Ishikawa (cell line): ENCODE results near the gene NUP210.

Source experiments
- CREB1 ChIP-seq: IDR thresholded peaks from 2 replicates; pipeline ENCODE4 v1.6.1; 2012; ENCODE audit warnings: low read depth
- EGR1 ChIP-seq: IDR thresholded peaks from 2 replicates; pipeline ENCODE4 v1.6.1; 2012
- EP300 ChIP-seq: IDR thresholded peaks from 2 replicates; pipeline ENCODE4 v1.6.1; 2012; ENCODE audit warnings: borderline replicate concordance
- FOXM1 ChIP-seq: IDR thresholded peaks from 2 replicates; pipeline ENCODE4 v1.6.1; 2012; ENCODE audit warnings: low read depth, borderline replicate concordance
- MAX ChIP-seq: IDR thresholded peaks from 2 replicates; pipeline ENCODE4 v1.6.1; 2012
- NFIC ChIP-seq: IDR thresholded peaks from 2 replicates; pipeline ENCODE4 v1.6.1; 2012
- RAD21 ChIP-seq: IDR thresholded peaks from 2 replicates; pipeline ENCODE4 v1.6.1; 2012; ENCODE audit warnings: low read depth
- TAF1 ChIP-seq: IDR thresholded peaks from 2 replicates; pipeline ENCODE4 v1.6.1; 2012; ENCODE audit warnings: low read depth, mild to moderate bottlenecking
- TCF12 ChIP-seq: IDR thresholded peaks from 2 replicates; pipeline ENCODE4 v1.6.1; 2012; ENCODE audit warnings: low read depth
- TEAD4 ChIP-seq: IDR thresholded peaks from 2 replicates; pipeline ENCODE4 v1.6.1; 2012
- USF1 ChIP-seq: IDR thresholded peaks from 2 replicates; pipeline ENCODE4 v1.6.1; 2012
- YY1 ChIP-seq: IDR thresholded peaks from 2 replicates; pipeline ENCODE4 v1.6.1; 2012; ENCODE audit warnings: low read depth
- ZBTB7A ChIP-seq: IDR thresholded peaks from 2 replicates; pipeline ENCODE4 v1.6.1; 2012; ENCODE audit warnings: low read depth
- TF ChIP-seq, protein P1 (sequence below): IDR thresholded peaks from 2 replicates; pipeline ENCODE4 v1.6.1; 2012; ENCODE audit warnings: low read depth, mild to moderate bottlenecking

- TF ChIP-seq TAF1, result no peak
- no peak for TF ChIP-seq CREB1
- TF ChIP-seq, protein P1, sequence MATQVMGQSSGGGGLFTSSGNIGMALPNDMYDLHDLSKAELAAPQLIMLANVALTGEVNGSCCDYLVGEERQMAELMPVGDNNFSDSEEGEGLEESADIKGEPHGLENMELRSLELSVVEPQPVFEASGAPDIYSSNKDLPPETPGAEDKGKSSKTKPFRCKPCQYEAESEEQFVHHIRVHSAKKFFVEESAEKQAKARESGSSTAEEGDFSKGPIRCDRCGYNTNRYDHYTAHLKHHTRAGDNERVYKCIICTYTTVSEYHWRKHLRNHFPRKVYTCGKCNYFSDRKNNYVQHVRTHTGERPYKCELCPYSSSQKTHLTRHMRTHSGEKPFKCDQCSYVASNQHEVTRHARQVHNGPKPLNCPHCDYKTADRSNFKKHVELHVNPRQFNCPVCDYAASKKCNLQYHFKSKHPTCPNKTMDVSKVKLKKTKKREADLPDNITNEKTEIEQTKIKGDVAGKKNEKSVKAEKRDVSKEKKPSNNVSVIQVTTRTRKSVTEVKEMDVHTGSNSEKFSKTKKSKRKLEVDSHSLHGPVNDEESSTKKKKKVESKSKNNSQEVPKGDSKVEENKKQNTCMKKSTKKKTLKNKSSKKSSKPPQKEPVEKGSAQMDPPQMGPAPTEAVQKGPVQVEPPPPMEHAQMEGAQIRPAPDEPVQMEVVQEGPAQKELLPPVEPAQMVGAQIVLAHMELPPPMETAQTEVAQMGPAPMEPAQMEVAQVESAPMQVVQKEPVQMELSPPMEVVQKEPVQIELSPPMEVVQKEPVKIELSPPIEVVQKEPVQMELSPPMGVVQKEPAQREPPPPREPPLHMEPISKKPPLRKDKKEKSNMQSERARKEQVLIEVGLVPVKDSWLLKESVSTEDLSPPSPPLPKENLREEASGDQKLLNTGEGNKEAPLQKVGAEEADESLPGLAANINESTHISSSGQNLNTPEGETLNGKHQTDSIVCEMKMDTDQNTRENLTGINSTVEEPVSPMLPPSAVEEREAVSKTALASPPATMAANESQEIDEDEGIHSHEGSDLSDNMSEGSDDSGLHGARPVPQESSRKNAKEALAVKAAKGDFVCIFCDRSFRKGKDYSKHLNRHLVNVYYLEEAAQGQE, result no peak
- TF ChIP-seq FOXM1, result no peak
- TF ChIP-seq YY1, result no peak
- TF ChIP-seq ZBTB7A, result no peak
- TF ChIP-seq TCF12, result no peak
- TF ChIP-seq EP300, result no peak
- TF ChIP-seq EGR1, result no peak
- TF ChIP-seq TEAD4, result no peak
- no peak for TF ChIP-seq RAD21
- TF ChIP-seq MAX, result no peak
- no peak for TF ChIP-seq NFIC
- TF ChIP-seq USF1, result no peak
These were observed 150.3 kb downstream of the NUP210 start for GRCh38 chr3:13269711-13270378.
